SK-N-MC (cell line): ENCODE data around the gene ACTN1.
"Not testable (repeated sequence)": the region's sequence is repeated elsewhere in the genome, so short reads cannot be mapped to it uniquely, and the experiment has no call there.

ENCODE experiments used
- DNase-seq: peaks from one replicate; pipeline ENCODE4 v3.0.0-alpha.2; 2011; ENCODE audit warnings: low read depth, low spot score
- H3K27ac ChIP-seq: fragments of 200-600 bp; sonication (generic); 2 replicates; pipeline ENCODE4 v1.5.1; 2016; ENCODE audit warnings: mixed run types
- H3K36me3 ChIP-seq: fragments of 200-600 bp; sonication (generic); 2 replicates; pipeline ENCODE4 v1.6.1; 2017; ENCODE audit warnings: antibody characterized with exemption, low read length, mixed read lengths; ENCODE audit not compliant: insufficient read depth
- H3K4me3 ChIP-seq: fragments of 200-600 bp; sonication (generic); 2 replicates; pipeline ENCODE4 v1.5.1; 2016
- H3K9ac ChIP-seq: fragments of 200-600 bp; sonication (generic); 2 replicates; pipeline ENCODE4 v1.8.0; 2017; ENCODE audit warnings: mixed run types, mixed read lengths; ENCODE audit not compliant: insufficient read length
- H3K9me3 ChIP-seq: fragments of 200-600 bp; sonication (generic); 2 replicates; pipeline ENCODE4 v1.6.1; 2017; ENCODE audit warnings: low read depth, mild to moderate bottlenecking, antibody characterized with exemption, low read length, moderate library complexity, mixed read lengths
- EZH2 ChIP-seq: fragments of 200-600 bp; sonication (generic); IDR thresholded peaks from one replicate; pipeline ENCODE4 v1.6.1; 2017; ENCODE audit warnings: antibody characterized with exemption
- FOXP2 ChIP-seq: optimal IDR thresholded peaks from 2 replicates; pipeline ENCODE3; 2011; ENCODE audit warnings: mild to moderate bottlenecking, moderate library complexity; ENCODE audit not compliant: insufficient read depth; ENCODE audit errors: extremely low read length, control extremely low read depth
- POLR2AphosphoS5 ChIP-seq: IDR thresholded peaks from 2 replicates; pipeline ENCODE4 v1.6.1; 2012; ENCODE audit warnings: mild to moderate bottlenecking, low read depth, low read length, borderline replicate concordance

ACTN1 gene

GRCh38 chr14:68864361-68864750 lies 114.7 kb downstream of the ACTN1 start:
- H3K9me3 ChIP-seq: no peaks in the 10 kb centered on the region
- H3K36me3 ChIP-seq: no peaks in the 10 kb centered on the region
- H3K9ac ChIP-seq: no peak overlapping the region
- no peak overlapping the region for H3K4me3 ChIP-seq
- no peak overlapping the region for H3K27ac ChIP-seq
- DNase-seq: no peak
- TF ChIP-seq POLR2AphosphoS5: no peak
- no peak for TF ChIP-seq FOXP2
- TF ChIP-seq EZH2: no peak

- Histone ChIP-seq H3K9ac (no peak overlapping the region), H3K9me3 (no peaks in the 10 kb centered on the region), H3K4me3 (no peak overlapping the region), H3K27ac (no peak overlapping the region), H3K36me3 (no peaks in the 10 kb centered on the region)
- DNase-seq: no peak
- TF ChIP-seq EZH2 (no peak), POLR2AphosphoS5 (no peak), FOXP2 (no peak)
These were observed 115.3 kb downstream of the ACTN1 start for GRCh38 chr14:68863610-68864360.

- no peak for TF ChIP-seq FOXP2
- TF ChIP-seq EZH2: no peak
- TF ChIP-seq POLR2AphosphoS5: no peak
- peak; percentile 72 for DNase-seq
- no peaks in the 10 kb centered on the region for H3K36me3 ChIP-seq
- no peak overlapping the region for H3K27ac ChIP-seq
- H3K9me3 ChIP-seq: no peaks in the 10 kb centered on the region
- no peak overlapping the region for H3K4me3 ChIP-seq
- H3K9ac ChIP-seq: no peak overlapping the region
These were observed 116.0 kb downstream of the ACTN1 start for GRCh38 chr14:68862954-68863594.

GRCh38 chr14:68860771-68861170 lies 118.3 kb downstream of the ACTN1 start:
- Histone ChIP-seq H3K27ac (no peak overlapping the region), H3K36me3 (no peaks in the 10 kb centered on the region), H3K9ac (no peak overlapping the region), H3K4me3 (no peak overlapping the region), H3K9me3 (no peaks in the 10 kb centered on the region)
- no peak for DNase-seq
- TF ChIP-seq FOXP2 (no peak), EZH2 (no peak), POLR2AphosphoS5 (no peak)

- Histone ChIP-seq H3K27ac (no peak overlapping the region), H3K4me3 (no peak overlapping the region), H3K36me3 (no peaks in the 10 kb centered on the region), H3K9me3 (no peaks in the 10 kb centered on the region), H3K9ac (no peak overlapping the region)
- TF ChIP-seq FOXP2: no peak
- TF ChIP-seq EZH2: no peak
- no peak for TF ChIP-seq POLR2AphosphoS5
- DNase-seq: no peak
These were observed 121.5 kb downstream of the ACTN1 start for GRCh38 chr14:68857516-68858070.

GRCh38 chr14:68856572-68856971 lies 122.5 kb downstream of the ACTN1 start:
- no peak overlapping the region for H3K9ac ChIP-seq
- H3K27ac ChIP-seq: no peak overlapping the region
- H3K4me3 ChIP-seq: no peak overlapping the region
- DNase-seq: no peak
- H3K9me3 ChIP-seq: no peaks in the 10 kb centered on the region
- TF ChIP-seq FOXP2: no peak
- TF ChIP-seq POLR2AphosphoS5: no peak
- TF ChIP-seq EZH2: no peak
- H3K36me3 ChIP-seq: no peaks in the 10 kb centered on the region

GRCh38 chr14:68854421-68854820 lies 124.7 kb downstream of the ACTN1 start:
- Histone ChIP-seq H3K9ac (no peak overlapping the region), H3K27ac (no peak overlapping the region), H3K4me3 (no peak overlapping the region), H3K9me3 (no peaks in the 10 kb centered on the region), H3K36me3 (no peaks in the 10 kb centered on the region)
- DNase-seq: no peak
- TF ChIP-seq FOXP2 (no peak), POLR2AphosphoS5 (no peak), EZH2 (no peak)

GRCh38 chr14:68853749-68854148 lies 125.4 kb downstream of the ACTN1 start:
- TF ChIP-seq EZH2: no peak
- TF ChIP-seq FOXP2: no peak
- TF ChIP-seq POLR2AphosphoS5: no peak
- no peak overlapping the region for H3K27ac ChIP-seq
- DNase-seq: no peak
- H3K36me3 ChIP-seq: no peaks in the 10 kb centered on the region
- H3K4me3 ChIP-seq: no peak overlapping the region
- no peak overlapping the region for H3K9ac ChIP-seq
- no peaks in the 10 kb centered on the region for H3K9me3 ChIP-seq

GRCh38 chr14:68852493-68852892 lies 126.6 kb downstream of the ACTN1 start:
- H3K9me3 ChIP-seq, H3K4me3 ChIP-seq, DNase-seq, H3K9ac ChIP-seq, H3K36me3 ChIP-seq, H3K27ac ChIP-seq: not testable (repeated sequence)
